Hepatocyte (in vitro differentiated cells): ENCODE measurements around the gene VWA3A.

Experiments used
- CTCF ChIP-seq: fragments of 200-600 bp; sonication (generic); IDR thresholded peaks from 2 replicates; pipeline ENCODE4 v1.5.1; 2016; ENCODE audit warnings: antibody characterized with exemption, mild to moderate bottlenecking; ENCODE audit not compliant: poor library complexity
- EZH2 ChIP-seq: fragments of 200-600 bp; sonication (generic); IDR thresholded peaks from 2 replicates; pipeline ENCODE4 v1.6.1; 2016; ENCODE audit warnings: antibody characterized with exemption, mild to moderate bottlenecking, borderline replicate concordance
- EZH2phosphoT487 ChIP-seq: fragments of 200-600 bp; sonication (generic); IDR thresholded peaks from one replicate; pipeline ENCODE4 v1.6.1; 2018; ENCODE audit warnings: antibody characterized with exemption, mild to moderate bottlenecking, low read depth, moderate library complexity; ENCODE audit not compliant: unreplicated experiment, severe bottlenecking

GRCh38 chr16:22195445-22195694, 103.0 kb downstream of the VWA3A start:
- TF ChIP-seq CTCF: no peak
- TF ChIP-seq EZH2: no peak
- TF ChIP-seq EZH2phosphoT487: no peak
